Loucy (cell line): ENCODE measurements around the gene AGBL3.

ENCODE experiments used
- H2AFZ ChIP-seq: fragments of 200-600 bp; sonication (generic); 2 replicates; pipeline ENCODE4 v1.6.0; 2016; ENCODE audit warnings: antibody characterized with exemption, mild to moderate bottlenecking, low read length, moderate library complexity
- H3F3A ChIP-seq: fragments of 200-600 bp; 2 replicates; pipeline ENCODE4 v1.6.0; 2016; ENCODE audit warnings: antibody characterized with exemption, low read depth, mild to moderate bottlenecking
- H3K27me3 ChIP-seq: fragments of 200-600 bp; sonication (generic); 2 replicates; pipeline ENCODE4 v1.6.1; 2014; ENCODE audit warnings: low read length, mild to moderate bottlenecking; ENCODE audit not compliant: insufficient read depth, poor library complexity, severe bottlenecking
- H3K36me3 ChIP-seq: fragments of 200-600 bp; sonication (generic); 2 replicates; pipeline ENCODE4 v1.6.1; 2016; ENCODE audit warnings: low read length; ENCODE audit not compliant: insufficient read depth
- H3K4me1 ChIP-seq: fragments of 200-600 bp; sonication (generic); 2 replicates; pipeline ENCODE4 v1.5.1; 2014; ENCODE audit warnings: low read length, mild to moderate bottlenecking; ENCODE audit not compliant: insufficient read depth, poor library complexity, severe bottlenecking
- H3K4me2 ChIP-seq: fragments of 200-600 bp; sonication (generic); 2 replicates; pipeline ENCODE4 v1.6.0; 2014; ENCODE audit warnings: antibody characterized with exemption, low read length, low read depth, mild to moderate bottlenecking; ENCODE audit not compliant: poor library complexity, severe bottlenecking
- H3K4me3 ChIP-seq: fragments of 200-600 bp; sonication (generic); 2 replicates; pipeline ENCODE4 v1.5.1; 2014; ENCODE audit warnings: low read length, mild to moderate bottlenecking, mixed read lengths; ENCODE audit not compliant: poor library complexity, severe bottlenecking
- H3K79me2 ChIP-seq: fragments of 200-600 bp; sonication (generic); 2 replicates; pipeline ENCODE4 v1.6.1; 2014; ENCODE audit warnings: low read length; ENCODE audit not compliant: insufficient read depth
- H3K9ac ChIP-seq: fragments of 200-600 bp; sonication (generic); 2 replicates; pipeline ENCODE4 v1.6.0; 2014; ENCODE audit warnings: mild to moderate bottlenecking, low read depth, low read length, moderate library complexity; ENCODE audit not compliant: poor library complexity, severe bottlenecking
- H3K9me2 ChIP-seq: fragments of 200-600 bp; sonication (generic); replicated peaks from 2 replicates; pipeline ENCODE4 v1.6.1; 2016; ENCODE audit warnings: low read depth, low read length, mixed read lengths
- H3K9me3 ChIP-seq: fragments of 200-600 bp; sonication (generic); 2 replicates; pipeline ENCODE4 v1.6.1; 2014; ENCODE audit warnings: mild to moderate bottlenecking, antibody characterized with exemption, low read length, low read depth; ENCODE audit not compliant: insufficient read depth
- H4K20me1 ChIP-seq: fragments of 200-600 bp; sonication (generic); 2 replicates; pipeline ENCODE4 v1.6.0; 2014; ENCODE audit warnings: antibody characterized with exemption, low read length, mild to moderate bottlenecking; ENCODE audit not compliant: insufficient read depth, poor library complexity, severe bottlenecking
- EZH2phosphoT487 ChIP-seq: fragments of 200-600 bp; IDR thresholded peaks from 2 replicates; pipeline ENCODE4 v1.6.1; 2018; ENCODE audit warnings: antibody characterized with exemption, mild to moderate bottlenecking, moderate library complexity, borderline replicate concordance
- TF ChIP-seq, protein P1 (sequence below): fragments of 200-600 bp; sonication (generic); conservative IDR thresholded peaks from 2 replicates; pipeline ENCODE4 v1.5.1; 2014; ENCODE audit warnings: mild to moderate bottlenecking, antibody characterized with exemption, low read length

The AGBL3 gene

DNA sequence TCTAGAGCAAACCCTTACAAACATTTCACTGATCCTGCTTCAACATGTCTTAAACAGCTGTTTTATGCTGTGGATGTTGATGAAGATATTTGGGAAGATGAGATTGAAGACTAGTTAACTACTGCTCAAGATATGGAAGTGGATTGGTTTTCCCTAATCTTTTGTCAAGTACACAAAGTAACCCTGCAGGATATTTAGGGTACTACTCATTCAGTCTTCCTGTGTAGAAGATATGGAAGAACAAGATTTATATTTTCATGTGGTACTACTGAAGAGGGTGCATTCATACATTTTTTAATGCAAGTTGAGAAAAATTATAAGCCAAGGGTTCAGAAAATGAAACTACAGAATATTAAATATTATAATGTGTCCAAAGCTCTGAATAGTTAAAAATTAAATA, 143.3 kb downstream of the AGBL3 start:
- TF ChIP-seq, protein P1, sequence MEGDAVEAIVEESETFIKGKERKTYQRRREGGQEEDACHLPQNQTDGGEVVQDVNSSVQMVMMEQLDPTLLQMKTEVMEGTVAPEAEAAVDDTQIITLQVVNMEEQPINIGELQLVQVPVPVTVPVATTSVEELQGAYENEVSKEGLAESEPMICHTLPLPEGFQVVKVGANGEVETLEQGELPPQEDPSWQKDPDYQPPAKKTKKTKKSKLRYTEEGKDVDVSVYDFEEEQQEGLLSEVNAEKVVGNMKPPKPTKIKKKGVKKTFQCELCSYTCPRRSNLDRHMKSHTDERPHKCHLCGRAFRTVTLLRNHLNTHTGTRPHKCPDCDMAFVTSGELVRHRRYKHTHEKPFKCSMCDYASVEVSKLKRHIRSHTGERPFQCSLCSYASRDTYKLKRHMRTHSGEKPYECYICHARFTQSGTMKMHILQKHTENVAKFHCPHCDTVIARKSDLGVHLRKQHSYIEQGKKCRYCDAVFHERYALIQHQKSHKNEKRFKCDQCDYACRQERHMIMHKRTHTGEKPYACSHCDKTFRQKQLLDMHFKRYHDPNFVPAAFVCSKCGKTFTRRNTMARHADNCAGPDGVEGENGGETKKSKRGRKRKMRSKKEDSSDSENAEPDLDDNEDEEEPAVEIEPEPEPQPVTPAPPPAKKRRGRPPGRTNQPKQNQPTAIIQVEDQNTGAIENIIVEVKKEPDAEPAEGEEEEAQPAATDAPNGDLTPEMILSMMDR = no peak
- TF ChIP-seq EZH2phosphoT487 = no peak
- Histone ChIP-seq H3K9ac (no peak overlapping the region), H3K79me2 (no peaks in the 10 kb centered on the region), H3K27me3 (no peaks in the 10 kb centered on the region), H3F3A (no peaks in the 10 kb centered on the region), H3K4me1 (no peaks in the 10 kb centered on the region), H2AFZ (no peak overlapping the region), H3K9me2 (no peaks in the 10 kb centered on the region), H3K4me2 (no peak overlapping the region), H4K20me1 (no peaks in the 10 kb centered on the region), H3K4me3 (no peak overlapping the region), H3K36me3 (no peaks in the 10 kb centered on the region), H3K9me3 (no peaks in the 10 kb centered on the region)

DNA sequence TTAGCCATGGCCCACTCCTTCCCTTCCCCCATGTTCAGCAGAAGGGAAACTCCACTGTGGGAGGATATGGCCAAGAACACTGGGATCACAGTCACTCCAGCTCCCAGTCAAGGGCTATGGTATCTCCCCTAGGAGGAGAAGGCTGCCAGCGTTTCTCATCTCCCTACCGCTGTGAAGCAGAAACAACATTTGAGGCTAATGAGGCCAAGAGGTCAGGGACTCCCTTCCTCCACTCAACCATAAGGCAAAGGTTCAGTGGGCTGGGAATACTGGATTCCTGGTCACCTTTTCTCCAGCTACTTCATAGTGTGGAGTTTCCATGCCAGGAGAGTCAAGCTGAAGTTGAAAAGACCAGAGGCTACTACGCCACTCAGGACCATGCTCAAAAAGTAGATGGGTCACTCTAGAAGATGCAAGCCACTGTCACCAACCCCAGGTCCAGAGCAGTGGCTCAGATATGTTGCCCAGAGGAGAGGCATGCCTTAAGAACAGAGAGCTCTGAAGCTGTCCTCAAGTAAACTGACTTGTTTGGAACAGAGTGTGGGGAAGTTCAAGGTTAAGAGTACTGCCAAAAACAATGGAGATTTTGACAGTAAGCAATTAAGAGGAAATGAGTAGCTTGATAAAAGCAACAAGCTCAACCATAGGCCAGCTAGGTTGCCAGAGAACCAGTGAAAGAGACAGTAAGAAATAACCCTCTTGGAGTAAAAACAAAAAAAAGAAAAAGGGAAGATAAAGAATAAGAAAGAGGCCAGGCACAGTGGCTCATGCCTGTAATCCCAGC, 157.8 kb downstream of the AGBL3 start:
- peaks cover 4% of the 10 kb centered on the region for H3K4me1 ChIP-seq
- TF ChIP-seq, protein P1 = no peak
- no peak for TF ChIP-seq EZH2phosphoT487
- H3K36me3 ChIP-seq = no peaks in the 10 kb centered on the region
- no peak overlapping the region for H3K4me3 ChIP-seq
- no peaks in the 10 kb centered on the region for H3K9me3 ChIP-seq
- H3K27me3 ChIP-seq = no peaks in the 10 kb centered on the region
- H3K9ac ChIP-seq = no peak overlapping the region
- H2AFZ ChIP-seq = no peak overlapping the region
- no peaks in the 10 kb centered on the region for H3F3A ChIP-seq
- H4K20me1 ChIP-seq = no peaks in the 10 kb centered on the region
- no peak overlapping the region for H3K4me2 ChIP-seq
- H3K79me2 ChIP-seq = no peaks in the 10 kb centered on the region
- no peaks in the 10 kb centered on the region for H3K9me2 ChIP-seq

DNA sequence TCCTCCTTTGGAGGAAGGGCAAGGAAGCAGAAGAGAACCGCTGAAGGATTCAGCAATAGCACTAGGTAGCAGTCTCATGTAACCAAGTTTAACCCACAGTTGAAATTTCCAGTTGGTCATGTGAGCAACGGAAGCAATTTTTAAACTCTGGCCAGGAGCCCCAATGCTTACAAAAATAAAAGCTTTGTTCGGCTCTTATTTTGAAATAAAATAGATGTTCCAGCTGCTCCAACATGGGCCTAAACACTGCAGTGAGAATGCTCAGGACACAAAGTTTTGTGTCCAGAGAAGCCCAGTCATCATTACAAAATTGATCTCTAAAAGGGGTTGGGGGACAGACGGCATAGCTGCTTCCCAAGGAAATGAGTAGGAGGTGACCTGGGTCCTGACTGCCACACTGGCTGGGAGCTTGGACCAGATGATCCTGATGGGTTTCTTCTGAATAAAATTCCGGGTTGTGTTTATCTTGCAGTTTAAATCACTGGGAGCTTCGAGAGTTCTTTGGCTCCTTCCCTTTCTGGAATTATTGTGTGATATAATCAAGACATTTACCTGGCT, 161.1 kb downstream of the AGBL3 start:
- Histone ChIP-seq H3K4me3 (peak overlapping the region; percentile 67), H4K20me1 (no peaks in the 10 kb centered on the region), H3K4me1 (peaks cover 4% of the 10 kb centered on the region), H3K36me3 (no peaks in the 10 kb centered on the region), H3K9me2 (no peaks in the 10 kb centered on the region), H2AFZ (peak overlapping the region; percentile 65), H3K9ac (peak overlapping the region; percentile 39), H3F3A (no peaks in the 10 kb centered on the region), H3K79me2 (no peaks in the 10 kb centered on the region), H3K9me3 (no peaks in the 10 kb centered on the region), H3K4me2 (peak overlapping the region; percentile 72), H3K27me3 (no peaks in the 10 kb centered on the region)
- TF ChIP-seq EZH2phosphoT487 = no peak
- TF ChIP-seq, protein P1 = no peak
